Testis (tissue), 2 donors: ENCODE results near the gene DNHD1.

Source experiments
- CTCF ChIP-seq, 3 experiments: fragments of 450-650 bp in 2 of 3; fragments of 200-600 bp in 1 of 3; sonication (generic) in 1 of 3; IDR thresholded peaks; one replicate each; pipeline ENCODE4 v1.5.1; 2016 to 2019; ENCODE audit warnings: antibody characterized with exemption in 3 of 3, mild to moderate bottlenecking in 2 of 3, moderate library complexity in 1 of 3
- POLR2A ChIP-seq: fragments of 450-650 bp; IDR thresholded peaks from one replicate; pipeline ENCODE4 v1.6.1; 2017; ENCODE audit warnings: antibody characterized with exemption, mild to moderate bottlenecking, moderate library complexity

- TF ChIP-seq CTCF (IDR thresholded peaks at IDR 0.05) (no peak), POLR2A (no peak)
Observed at GRCh38 chr11:6584528-6584927, 87.4 kb downstream of the DNHD1 start.
